T-cell (primary cell): ENCODE data around the gene ENTPD8. TPM values are rescaled to one million over a fixed set of nuclear protein-coding genes. Genes with fewer than 3 reads are reported as not detected.

Experiments
- ATAC-seq, 4 experiments: fragments of 200-7000 bp in 3 of 4; fragments of 150-1000 bp in 1 of 4; cut with Tn5 transposase; replicated peaks in 1 of 4; 1 replicate in 3 of 4; 2 replicates in 1 of 4; pipeline ENCODE4 v1.10.0; 2021; ENCODE audit warnings: moderate library complexity in 3 of 4, mild to moderate bottlenecking in 2 of 4, moderate number of reproducible peaks in 1 of 4
- CTCF ChIA-PET, 2 donors: fragments of 300-600 bp; sonication (Branson Sonifier 250); formaldehyde crosslinking; loops; one replicate each; lab custom pipeline; 2022; ENCODE audit warnings: antibody characterized with exemption in 2 of 2; lab: Charles Lee
- POLR2A ChIA-PET, 2 donors: fragments of 300-600 bp; sonication (Branson Sonifier 250); formaldehyde crosslinking; loops; one replicate each; lab custom pipeline; 2022; ENCODE audit warnings: antibody characterized with exemption in 2 of 2; lab: Charles Lee
- DNase-seq, 35 experiments: peaks; one replicate each; pipeline versions ENCODE4 v3.0.0 to v3.0.0-alpha.2; 2013 to 2023
- H3K27ac ChIP-seq: one replicate; pipeline ENCODE4 v1.5.1; 2013; ENCODE audit warnings: low read length
- H3K27me3 ChIP-seq, 2 experiments: replicated peaks in 1 of 2; 1 replicate in 1 of 2; 2 replicates in 1 of 2; pipeline versions ENCODE4 v1.6.1 to v1.7.0; 2013; ENCODE audit warnings: low read length in 1 of 2, mixed read lengths in 1 of 2; ENCODE audit not compliant: control insufficient read depth in 2 of 2, insufficient read depth in 2 of 2; ENCODE audit errors: extremely low read depth in 1 of 2
- H3K36me3 ChIP-seq, 2 donors: 1 replicate in 1 of 2; 2 replicates in 1 of 2; pipeline versions ENCODE4 v1.6.1 to v1.7.0; 2013; ENCODE audit warnings: low read length in 1 of 2; ENCODE audit not compliant: control insufficient read depth in 2 of 2, insufficient read depth in 1 of 2; ENCODE audit errors: extremely low read depth in 1 of 2
- H3K4me1 ChIP-seq, 2 experiments: 1 replicate in 1 of 2; 2 replicates in 1 of 2; pipeline versions ENCODE4 v1.6.1 to v1.7.0; 2013; ENCODE audit warnings: low read length in 2 of 2, mixed read lengths in 1 of 2; ENCODE audit not compliant: insufficient read depth in 2 of 2, control insufficient read depth in 1 of 2; ENCODE audit errors: extremely low read depth in 1 of 2
- H3K4me3 ChIP-seq, 2 donors: 1 replicate in 1 of 2; 2 replicates in 1 of 2; pipeline versions ENCODE4 v1.5.1 to v1.7.0; 2013; ENCODE audit warnings: mild to moderate bottlenecking in 2 of 2, low read length in 1 of 2, moderate library complexity in 1 of 2; ENCODE audit not compliant: control insufficient read depth in 1 of 2; ENCODE audit errors: extremely low read depth in 1 of 2
- H3K9me3 ChIP-seq: 2 replicates; pipeline ENCODE4 v1.7.0; 2013
- H3K27ac Mint-ChIP-seq, 2 donors: one replicate each; pipeline ENCODE4 v1.8.0; 2020 to 2021; ENCODE audit warnings: mild to moderate bottlenecking in 2 of 2, mixed read lengths in 2 of 2
- H3K27me3 Mint-ChIP-seq, 2 donors: one replicate each; pipeline ENCODE4 v1.8.0; 2021 to 2022; ENCODE audit warnings: mixed read lengths in 2 of 2
- H3K36me3 Mint-ChIP-seq: one replicate; pipeline ENCODE4 v1.8.0; 2021; ENCODE audit warnings: mixed read lengths
- H3K4me1 Mint-ChIP-seq, 3 donors: one replicate each; pipeline ENCODE4 v1.8.0; 2020 to 2022; ENCODE audit warnings: mixed read lengths in 3 of 3, mild to moderate bottlenecking in 1 of 3
- H3K4me3 Mint-ChIP-seq, 3 donors: one replicate each; pipeline ENCODE4 v1.8.0; 2020 to 2022; ENCODE audit warnings: mild to moderate bottlenecking in 3 of 3, mixed read lengths in 3 of 3, moderate library complexity in 3 of 3
- H3K9me3 Mint-ChIP-seq, 3 donors: one replicate each; pipeline ENCODE4 v1.8.0; 2020 to 2022; ENCODE audit warnings: mixed read lengths in 3 of 3
- WGBS: methylation state at CpG from one replicate; pipeline ENCODE4 v1.1.5; 2013; ENCODE audit warnings: missing lambda C conversion rate; ENCODE audit not compliant: insufficient coverage; 5-methylcytosine and 5-hydroxymethylcytosine counted together
- total RNA-seq, 35 experiments: library from RNA in 6 of 35; stranded (reverse) in 6 of 35; fragments of 120-200 nt in 1 of 35; gene quantifications; one replicate each; pipeline versions ENCODE4 v1.2.1 to v1.2.4 and lab custom pipeline; 2013 to 2026

ENTPD8 gene
- total RNA-seq, 5 donors from 2014 or later (not counting 1 experiment from before 2014, with no cell fraction given), result not detected

DNA sequence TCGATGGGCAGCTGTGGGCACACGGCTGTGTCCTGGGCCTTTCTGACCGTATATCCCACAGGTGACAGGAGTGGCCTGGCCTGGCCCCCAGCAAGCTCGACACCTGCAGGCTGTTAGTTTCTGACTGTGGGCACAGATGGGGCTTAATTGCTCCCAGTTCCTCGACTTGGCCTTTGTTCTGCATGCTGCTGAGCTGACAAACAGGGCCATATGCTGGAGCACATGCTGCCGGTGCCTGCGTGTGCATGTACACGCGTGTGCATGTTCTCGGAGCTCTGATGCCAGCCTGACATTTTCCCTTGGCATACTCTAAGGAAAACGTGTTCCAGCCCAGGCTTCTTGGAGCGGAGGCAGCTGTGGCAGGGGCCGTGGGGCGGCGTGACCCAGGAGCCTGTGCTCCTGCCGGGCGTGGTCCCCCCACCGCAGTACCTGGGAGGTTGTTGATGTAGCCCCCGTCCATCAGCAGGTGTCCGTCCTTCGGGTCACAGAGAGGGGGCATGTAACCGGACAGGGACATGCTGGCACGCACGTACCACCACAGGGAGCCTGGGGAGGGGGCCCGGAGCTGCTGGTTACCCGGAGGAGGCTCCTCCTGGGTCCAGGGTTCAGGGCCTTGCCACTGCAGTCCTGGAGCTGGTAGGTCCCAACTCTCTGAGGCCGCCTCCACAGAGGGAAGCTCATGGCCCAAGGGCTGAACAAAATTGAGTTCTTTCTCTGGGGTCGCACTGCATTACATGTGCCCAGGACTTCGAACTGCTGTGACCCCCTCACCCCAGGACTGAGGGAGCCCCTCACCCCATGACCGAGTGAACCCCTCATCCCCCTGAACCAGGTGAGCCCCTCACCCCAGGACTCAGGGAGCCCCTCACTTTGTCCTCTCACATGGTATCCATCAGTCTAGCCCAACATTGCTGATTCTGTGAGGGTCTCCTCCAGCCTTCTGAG lies 22.1 kb upstream of the ENTPD8 start:
- H3K9me3 ChIP-seq, result no peaks in the 10 kb centered on the region
- Mint-ChIP-seq H3K27me3 (no peaks in the 10 kb centered on the region), H3K4me3 (peak overlapping the region; percentile 21 to 72 (median 43)), H3K4me1 (peaks cover 23 to 27% (median 23%) of the 10 kb centered on the region in 3 donors), H3K9me3 (no peaks in the 10 kb centered on the region), H3K27ac (peak overlapping the region; percentile 16 to 77), H3K36me3 (no peaks in the 10 kb centered on the region)
- POLR2A ChIA-PET, result no interaction called here
- ATAC-seq, result no peak
- no peak for DNase-seq
- peaks cover 21 to 47% of the 10 kb centered on the region in 2 experiments for H3K4me1 ChIP-seq
- no peaks in the 10 kb centered on the region for H3K36me3 ChIP-seq
- CTCF ChIA-PET, result no interaction called here
- 94% methylated on average over 30 of the region's 30 CpGs for WGBS
- H3K27me3 ChIP-seq, result peaks cover 0 to 5% of the 10 kb centered on the region in 2 experiments
- no peak overlapping the region for H3K27ac ChIP-seq
- no peak overlapping the region for H3K4me3 ChIP-seq

DNA sequence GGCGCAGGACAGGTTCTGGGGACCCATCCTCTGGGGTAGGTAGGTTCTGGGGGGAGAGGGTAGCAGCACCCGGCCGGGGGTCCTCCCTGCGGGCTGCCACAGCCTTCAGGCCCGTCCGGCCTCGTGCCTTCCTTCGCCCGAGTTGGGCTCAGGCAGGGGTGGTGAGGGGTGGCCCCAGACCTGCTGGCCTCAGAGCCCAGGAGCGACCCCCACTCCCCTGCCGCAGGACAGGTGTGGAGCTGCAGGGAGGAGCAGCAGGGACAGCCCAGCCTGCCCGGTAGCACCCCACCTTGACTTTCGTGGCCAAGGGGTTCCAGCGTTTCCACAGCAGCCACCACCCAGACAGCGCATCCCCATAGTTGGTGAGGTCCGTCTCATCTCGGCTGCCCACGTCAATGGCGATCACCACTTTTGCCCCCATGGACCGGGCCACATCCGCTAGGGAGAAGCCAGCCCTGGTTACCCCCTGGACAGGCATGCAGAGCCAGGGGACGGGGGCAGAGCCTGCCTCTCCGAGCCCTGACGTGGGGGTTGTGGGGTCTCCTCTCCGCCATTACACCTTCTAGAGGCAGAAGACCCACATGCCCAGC lies 21.3 kb upstream of the ENTPD8 start:
- Mint-ChIP-seq H3K9me3 (no peaks in the 10 kb centered on the region), H3K4me3 (peak overlapping the region in 2 of 3 donors; percentile 43 to 72), H3K27me3 (no peaks in the 10 kb centered on the region), H3K4me1 (peaks cover 23 to 27% (median 23%) of the 10 kb centered on the region in 3 donors), H3K36me3 (no peaks in the 10 kb centered on the region), H3K27ac (peak overlapping the region; percentile 77 to 92)
- CTCF ChIA-PET, result no interaction called here
- peaks cover 0 to 5% of the 10 kb centered on the region in 2 experiments for H3K27me3 ChIP-seq
- peak overlapping the region; percentile 39 to 55 for H3K4me3 ChIP-seq
- ATAC-seq (no peak), DNase-seq (peak in 1 of 35 experiments; percentile 9)
- peak overlapping the region; percentile 83 for H3K27ac ChIP-seq
- H3K9me3 ChIP-seq, result no peaks in the 10 kb centered on the region
- peaks cover 21 to 55% of the 10 kb centered on the region in 2 experiments for H3K4me1 ChIP-seq
- POLR2A ChIA-PET, result no interaction called here
- H3K36me3 ChIP-seq, result peaks cover 0 to 3% of the 10 kb centered on the region in 2 donors
- WGBS, result 95% methylated on average over 18 of the region's 25 CpGs

DNA sequence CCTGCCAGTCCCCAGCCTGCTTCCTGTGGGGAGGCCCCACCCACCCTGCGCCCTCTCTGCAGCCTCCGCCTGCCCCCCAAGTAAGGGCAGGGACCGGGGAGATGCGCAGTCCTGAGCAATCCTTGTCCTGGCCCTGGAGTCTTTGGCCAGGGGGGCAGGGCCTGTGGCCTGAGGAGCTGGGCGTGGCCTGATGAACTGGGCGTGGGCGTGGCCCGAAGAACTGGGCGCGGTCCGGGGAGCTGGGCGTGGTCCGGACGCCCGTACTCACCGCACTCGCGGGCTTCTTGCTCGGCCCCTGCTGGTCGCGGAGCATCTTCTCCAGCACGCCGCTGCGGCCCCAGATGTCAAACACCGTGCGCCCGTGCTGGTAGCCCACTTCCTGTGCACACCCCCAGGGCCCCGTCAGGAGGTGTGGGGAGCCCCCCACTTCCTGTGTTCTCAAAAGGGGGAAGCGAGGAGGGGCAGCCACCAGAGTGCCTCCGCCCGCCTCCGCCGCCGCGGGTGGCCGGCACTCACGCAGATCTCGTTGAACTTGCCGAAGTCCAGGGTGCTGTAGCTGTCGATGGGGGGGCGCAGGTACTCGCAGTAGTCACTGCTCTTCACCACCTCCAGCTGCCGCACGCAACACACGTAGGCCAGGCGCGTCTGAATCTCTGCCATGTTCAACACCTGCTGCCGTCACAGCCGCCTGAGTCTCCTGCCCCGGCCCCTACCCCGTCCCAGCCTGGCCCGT lies 20.7 kb upstream of the ENTPD8 start:
- 2% methylated on average over 41 of the region's 52 CpGs for WGBS
- Histone ChIP-seq H3K9me3 (no peaks in the 10 kb centered on the region), H3K27me3 (peaks cover 0 to 5% of the 10 kb centered on the region in 2 experiments), H3K36me3 (peaks cover 0 to 8% of the 10 kb centered on the region in 2 donors), H3K4me1 (peaks cover 21 to 61% of the 10 kb centered on the region in 2 experiments), H3K27ac (peak overlapping the region; percentile 83), H3K4me3 (peak overlapping the region; percentile 39 to 55)
- Mint-ChIP-seq H3K27ac (peak overlapping the region; percentile 92), H3K4me1 (peaks cover 26 to 28% (median 27%) of the 10 kb centered on the region in 3 donors), H3K36me3 (no peaks in the 10 kb centered on the region), H3K27me3 (no peaks in the 10 kb centered on the region), H3K9me3 (no peaks in the 10 kb centered on the region), H3K4me3 (peak overlapping the region; percentile 72 to 73 (median 73))
- DNase-seq (peak; percentile 71 to 94 (median 88)), ATAC-seq (peak; percentile 74 to 78 (median 76))
- POLR2A ChIA-PET, result no interaction called here
- CTCF ChIA-PET, result interaction anchor here in 1 of 2 donors (0.8 kb wide), 1 partner anchor 39 kb away, joined by 4 read pairs; the partner anchor contains the start of gene EXD3

DNA sequence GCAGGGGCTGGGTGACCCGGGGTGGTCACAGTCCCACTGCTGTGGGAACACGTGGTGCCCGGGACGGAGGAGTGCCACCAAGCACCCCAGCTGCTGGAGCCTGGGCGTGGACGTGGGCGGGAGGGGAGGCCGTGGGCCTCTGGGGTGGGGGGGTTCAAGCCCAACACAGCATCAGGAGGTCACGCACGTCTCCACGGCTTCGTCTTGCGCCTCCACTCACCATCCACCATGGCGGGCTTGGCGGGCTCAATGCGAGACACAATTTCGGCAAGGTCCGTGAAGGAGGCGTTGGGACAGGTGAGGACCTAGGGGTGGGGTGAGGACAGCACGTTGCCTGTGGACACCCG lies 20.1 kb upstream of the ENTPD8 start:
- ChIA-PET CTCF (interaction anchor here in 1 of 2 donors (0.8 kb wide), 1 partner anchor 38 kb away, joined by 4 read pairs; the partner anchor contains the start of gene EXD3), POLR2A (no interaction called here)
- no peaks in the 10 kb centered on the region for H3K9me3 ChIP-seq
- H3K36me3 ChIP-seq, result peaks cover 2 to 9% of the 10 kb centered on the region in 2 donors
- Mint-ChIP-seq H3K27me3 (no peaks in the 10 kb centered on the region), H3K9me3 (no peaks in the 10 kb centered on the region), H3K4me3 (peak overlapping the region in 2 of 3 donors; percentile 13 to 72), H3K4me1 (peaks cover 31 to 33% (median 31%) of the 10 kb centered on the region in 3 donors), H3K27ac (peak overlapping the region; percentile 44 to 65), H3K36me3 (no peaks in the 10 kb centered on the region)
- H3K27me3 ChIP-seq, result peaks cover 0 to 5% of the 10 kb centered on the region in 2 experiments
- peak overlapping the region in 1 of 2 donors; percentile 55 for H3K4me3 ChIP-seq
- WGBS, result 62% methylated on average over 6 of the region's 21 CpGs
- ATAC-seq (no peak), DNase-seq (peak in 4 of 35 experiments; percentile 17 to 36 (median 33))
- peaks cover 21 to 61% of the 10 kb centered on the region in 2 experiments for H3K4me1 ChIP-seq
- H3K27ac ChIP-seq, result peak overlapping the region; percentile 83

DNA sequence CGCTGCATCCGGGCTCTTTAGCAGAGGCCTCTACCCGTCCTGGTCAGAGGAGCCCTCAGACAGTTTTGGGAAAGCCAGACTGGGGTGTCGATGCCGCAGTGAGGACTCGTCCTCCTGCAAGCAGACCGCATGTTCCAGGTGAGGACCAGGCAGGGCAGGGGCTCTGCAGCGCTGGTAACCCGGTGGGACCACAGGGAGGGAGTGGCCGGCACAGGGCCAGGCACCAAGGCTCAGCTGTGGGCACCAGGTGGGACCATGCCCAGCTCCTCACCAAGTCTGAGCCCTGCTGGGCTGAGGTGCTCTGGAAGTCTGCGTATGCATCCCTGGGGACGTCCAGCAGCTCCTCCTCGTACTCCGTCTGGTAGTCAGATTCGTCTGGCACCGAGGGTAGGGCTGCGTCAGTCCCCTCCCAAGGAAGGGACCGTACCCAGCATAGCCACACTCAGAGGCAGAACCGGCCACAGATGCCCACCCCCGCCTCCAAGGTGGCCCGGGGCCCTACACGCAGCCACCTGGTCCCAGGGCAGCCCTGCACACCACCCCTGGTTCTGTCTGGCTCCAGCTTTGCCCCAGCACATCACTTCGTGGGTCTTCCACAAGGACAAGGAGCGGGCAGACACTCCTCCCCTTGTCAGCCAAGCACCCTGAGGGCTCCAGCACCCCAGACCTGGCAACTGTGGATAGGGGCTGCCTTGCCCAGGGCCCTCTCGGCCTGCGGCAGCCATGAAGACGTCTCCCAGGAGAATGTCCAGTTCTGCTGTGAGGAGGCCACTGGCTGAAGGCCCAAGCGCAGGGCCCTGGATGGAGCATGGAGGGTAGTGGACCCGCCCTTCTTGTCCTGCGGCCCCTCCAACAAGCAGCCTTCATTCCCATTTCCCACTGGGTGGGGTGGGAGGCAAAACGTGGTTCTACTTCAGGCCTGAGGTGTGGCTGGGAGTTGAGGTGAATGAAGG lies 19.5 kb upstream of the ENTPD8 start:
- Mint-ChIP-seq H3K27ac (peak overlapping the region; percentile 65 to 69), H3K36me3 (no peaks in the 10 kb centered on the region), H3K9me3 (no peaks in the 10 kb centered on the region), H3K27me3 (no peaks in the 10 kb centered on the region), H3K4me3 (peak overlapping the region; percentile 13 to 72 (median 13)), H3K4me1 (peaks cover 31 to 37% (median 35%) of the 10 kb centered on the region in 3 donors)
- Histone ChIP-seq H3K9me3 (no peaks in the 10 kb centered on the region), H3K27ac (peak overlapping the region; percentile 2), H3K36me3 (peaks cover 4 to 9% of the 10 kb centered on the region in 2 donors), H3K27me3 (peaks cover 0 to 5% of the 10 kb centered on the region in 2 experiments), H3K4me1 (peaks cover 21 to 64% of the 10 kb centered on the region in 2 experiments), H3K4me3 (no peak overlapping the region)
- ChIA-PET CTCF (no interaction called here), POLR2A (no interaction called here)
- ATAC-seq (no peak), DNase-seq (no peak)
- WGBS, result 92% methylated on average over 27 of the region's 31 CpGs
